Body of pancreas (tissue), 4 donors: ENCODE results near the gene ALOX15B. TPM values are rescaled to one million over a fixed set of nuclear protein-coding genes. Genes with fewer than 3 reads are reported as not detected.
"Not testable (repeated sequence)": the region's sequence is repeated elsewhere in the genome, so short reads cannot be mapped to it uniquely, and the experiment has no call there.

Experiments used
- ATAC-seq: fragments of 150-250 bp; one replicate; pipeline ENCODE4 v1.9.1; 2016
- DNase-seq, 4 donors: peaks; one replicate each; pipeline ENCODE4 v3.0.0-alpha.2; 2019
- H3K27ac ChIP-seq, 4 donors: fragments of 200-600 bp; sonication (generic); 1 replicate in 3 of 4; 2 replicates in 1 of 4; pipeline versions ENCODE4 v1.5.1 to v1.6.1; 2016 to 2019; ENCODE audit warnings: mild to moderate bottlenecking in 1 of 4, mixed read lengths in 1 of 4, moderate library complexity in 1 of 4
- H3K27me3 ChIP-seq, 2 donors: fragments of 200-600 bp; sonication (generic); one replicate each; pipeline ENCODE4 v1.6.0; 2016; ENCODE audit warnings: mild to moderate bottlenecking in 1 of 2
- H3K36me3 ChIP-seq, 2 donors: fragments of 200-600 bp; sonication (generic); replicated peaks in 1 of 2; 2 replicates each; pipeline ENCODE4 v1.5.1; 2016; ENCODE audit warnings: low read depth in 2 of 2; ENCODE audit not compliant: insufficient read depth in 1 of 2
- H3K4me1 ChIP-seq: fragments of 200-600 bp; sonication (generic); one replicate; pipeline ENCODE4 v1.6.0; 2016
- H3K4me3 ChIP-seq, 2 donors: fragments of 200-600 bp; sonication (generic); 1 replicate in 1 of 2; 2 replicates in 1 of 2; pipeline ENCODE4 v1.5.1; 2016 to 2019
- H3K9me3 ChIP-seq, 3 donors: fragments of 200-600 bp; sonication (generic); 1 replicate in 2 of 3; 2 replicates in 1 of 3; pipeline ENCODE4 v1.5.1; 2016
- POLR2A ChIP-seq, 3 donors: fragments of 450-650 bp; IDR thresholded peaks; one replicate each; pipeline ENCODE4 v1.6.1; 2016; ENCODE audit warnings: antibody characterized with exemption in 3 of 3, mild to moderate bottlenecking in 2 of 3
- WGBS, 2 donors: methylation state at CpG; one replicate each; pipeline ENCODE4 v1.1.5; 2017; 5-methylcytosine and 5-hydroxymethylcytosine counted together
- intact Hi-C: fragments of 100-400 bp; cut with DNase I; formaldehyde crosslinking; loops from one replicate; pipeline ENCODE4 v1.15.1; 2023
- total RNA-seq, 2 donors: library from RNA; depleted of rRNA; stranded (reverse); fragments of >200 nt; gene quantifications; one replicate each; pipeline ENCODE4 v1.1.0, GENCODE V29; 2016
- TF ChIP-seq, protein P1 (sequence below), 7 experiments: fragments of 450-650 bp in 4 of 7; fragments of 200-600 bp in 3 of 7; sonication (generic) in 3 of 7; IDR thresholded peaks; one replicate each; pipeline ENCODE4 v1.5.1; 2016 to 2019; ENCODE audit warnings: antibody characterized with exemption in 7 of 7

ALOX15B gene
- total RNA-seq, 2 donors from 2014 or later = 1.3 TPM; not detected in 1

GRCh38 chr17:8020776-8021564 is 17.9 kb upstream of the ALOX15B start:
- WGBS, 2 donors = 86 to 91% methylated on average over 6 to 9 of the region's 9 CpGs
- no peak for TF ChIP-seq POLR2A (IDR thresholded peaks at IDR 0.05)
- Histone ChIP-seq H3K36me3 (no peaks in the 10 kb centered on the region), H3K27ac (no peak overlapping the region), H3K9me3 (no peaks in the 10 kb centered on the region), H3K4me3 (no peak overlapping the region), H3K27me3 (no peaks in the 10 kb centered on the region), H3K4me1 (peaks cover 13% of the 10 kb centered on the region)
- DNase-seq = no peak
- intact Hi-C loops = no loop called here
- ATAC-seq = no peak

GRCh38 chr17:8021565-8022359 is 17.1 kb upstream of the ALOX15B start:
- intact Hi-C loops = no loop called here
- 86 to 90% methylated on average over 12 to 13 of the region's 13 CpGs for WGBS, 2 donors
- Histone ChIP-seq H3K4me3 (no peak overlapping the region), H3K27me3 (no peaks in the 10 kb centered on the region), H3K27ac (no peak overlapping the region), H3K9me3 (no peaks in the 10 kb centered on the region), H3K4me1 (peaks cover 5% of the 10 kb centered on the region), H3K36me3 (no peaks in the 10 kb centered on the region)
- ATAC-seq (no peak), DNase-seq (no peak)
- TF ChIP-seq, protein P1, sequence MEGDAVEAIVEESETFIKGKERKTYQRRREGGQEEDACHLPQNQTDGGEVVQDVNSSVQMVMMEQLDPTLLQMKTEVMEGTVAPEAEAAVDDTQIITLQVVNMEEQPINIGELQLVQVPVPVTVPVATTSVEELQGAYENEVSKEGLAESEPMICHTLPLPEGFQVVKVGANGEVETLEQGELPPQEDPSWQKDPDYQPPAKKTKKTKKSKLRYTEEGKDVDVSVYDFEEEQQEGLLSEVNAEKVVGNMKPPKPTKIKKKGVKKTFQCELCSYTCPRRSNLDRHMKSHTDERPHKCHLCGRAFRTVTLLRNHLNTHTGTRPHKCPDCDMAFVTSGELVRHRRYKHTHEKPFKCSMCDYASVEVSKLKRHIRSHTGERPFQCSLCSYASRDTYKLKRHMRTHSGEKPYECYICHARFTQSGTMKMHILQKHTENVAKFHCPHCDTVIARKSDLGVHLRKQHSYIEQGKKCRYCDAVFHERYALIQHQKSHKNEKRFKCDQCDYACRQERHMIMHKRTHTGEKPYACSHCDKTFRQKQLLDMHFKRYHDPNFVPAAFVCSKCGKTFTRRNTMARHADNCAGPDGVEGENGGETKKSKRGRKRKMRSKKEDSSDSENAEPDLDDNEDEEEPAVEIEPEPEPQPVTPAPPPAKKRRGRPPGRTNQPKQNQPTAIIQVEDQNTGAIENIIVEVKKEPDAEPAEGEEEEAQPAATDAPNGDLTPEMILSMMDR (IDR thresholded peaks at IDR 0.05) = no peak
- no peak for TF ChIP-seq POLR2A (IDR thresholded peaks at IDR 0.05)

DNA sequence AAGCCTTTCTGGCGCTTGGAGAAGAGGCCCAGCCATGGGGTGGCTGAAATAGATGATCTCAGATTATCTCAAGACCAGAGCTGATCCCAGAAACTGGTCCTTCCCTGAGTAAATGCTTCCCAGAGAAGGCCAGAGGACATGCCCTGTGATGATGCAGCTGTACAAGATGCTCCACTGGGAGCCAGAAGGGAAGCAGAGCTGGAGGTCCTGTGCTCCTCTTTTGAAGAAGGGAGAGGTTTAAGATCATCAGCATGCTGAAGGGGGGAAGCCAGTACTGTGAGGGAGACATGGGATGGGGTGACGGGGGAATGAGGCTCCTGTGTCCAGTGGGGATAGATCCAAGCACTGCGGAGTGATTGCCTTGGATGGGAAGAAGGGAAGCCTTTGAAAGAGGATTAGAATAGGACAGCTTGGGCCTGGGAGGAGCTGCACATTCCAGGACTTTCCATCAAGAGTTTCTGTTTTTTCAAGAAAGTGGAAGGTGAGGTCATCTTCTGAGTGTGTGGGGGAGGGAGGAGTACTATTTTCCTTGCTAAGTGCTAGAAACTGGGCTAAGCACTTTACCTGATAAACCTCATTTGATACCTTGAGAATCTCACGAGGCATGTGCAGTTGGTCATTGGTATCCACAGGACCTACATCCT is 16.4 kb upstream of the ALOX15B start:
- intact Hi-C loops = no loop called here
- Histone ChIP-seq H3K36me3 (no peaks in the 10 kb centered on the region), H3K4me1 (no peaks in the 10 kb centered on the region), H3K4me3 (no peak overlapping the region), H3K27me3 (no peaks in the 10 kb centered on the region), H3K27ac (no peak overlapping the region), H3K9me3 (no peaks in the 10 kb centered on the region)
- WGBS, 2 donors = 87 to 88% methylated on average over 4 of the region's 4 CpGs
- no peak for DNase-seq
- ATAC-seq = no peak
- TF ChIP-seq, protein P1 (IDR thresholded peaks at IDR 0.05) = no peak
- TF ChIP-seq POLR2A (IDR thresholded peaks at IDR 0.05) = no peak

DNA sequence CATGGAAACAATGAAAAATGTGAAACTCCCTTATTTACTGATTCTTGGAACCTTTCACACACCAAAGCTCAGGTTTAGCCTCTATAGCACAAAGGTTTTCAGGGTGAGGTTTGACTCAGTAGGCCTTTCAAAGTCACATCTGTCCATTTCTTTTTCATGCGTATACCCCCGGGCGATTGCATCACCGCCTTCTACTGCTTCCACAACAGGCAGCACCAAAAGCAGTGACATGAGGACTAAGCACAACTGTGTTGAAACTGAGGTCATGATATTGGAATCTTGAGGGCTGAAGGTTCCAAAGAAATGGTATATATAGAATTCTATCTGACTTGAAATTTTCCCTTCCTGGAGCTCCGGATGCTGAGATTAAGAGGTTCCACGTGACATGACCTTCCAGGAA is 14.7 kb upstream of the ALOX15B start:
- H3K4me3 ChIP-seq, H3K9me3 ChIP-seq, H3K4me1 ChIP-seq, H3K27ac ChIP-seq, intact Hi-C loops, H3K27me3 ChIP-seq, H3K36me3 ChIP-seq, ATAC-seq, DNase-seq: not testable (repeated sequence)
- WGBS, 2 donors = 77 to 85% methylated on average over 6 of the region's 6 CpGs

DNA sequence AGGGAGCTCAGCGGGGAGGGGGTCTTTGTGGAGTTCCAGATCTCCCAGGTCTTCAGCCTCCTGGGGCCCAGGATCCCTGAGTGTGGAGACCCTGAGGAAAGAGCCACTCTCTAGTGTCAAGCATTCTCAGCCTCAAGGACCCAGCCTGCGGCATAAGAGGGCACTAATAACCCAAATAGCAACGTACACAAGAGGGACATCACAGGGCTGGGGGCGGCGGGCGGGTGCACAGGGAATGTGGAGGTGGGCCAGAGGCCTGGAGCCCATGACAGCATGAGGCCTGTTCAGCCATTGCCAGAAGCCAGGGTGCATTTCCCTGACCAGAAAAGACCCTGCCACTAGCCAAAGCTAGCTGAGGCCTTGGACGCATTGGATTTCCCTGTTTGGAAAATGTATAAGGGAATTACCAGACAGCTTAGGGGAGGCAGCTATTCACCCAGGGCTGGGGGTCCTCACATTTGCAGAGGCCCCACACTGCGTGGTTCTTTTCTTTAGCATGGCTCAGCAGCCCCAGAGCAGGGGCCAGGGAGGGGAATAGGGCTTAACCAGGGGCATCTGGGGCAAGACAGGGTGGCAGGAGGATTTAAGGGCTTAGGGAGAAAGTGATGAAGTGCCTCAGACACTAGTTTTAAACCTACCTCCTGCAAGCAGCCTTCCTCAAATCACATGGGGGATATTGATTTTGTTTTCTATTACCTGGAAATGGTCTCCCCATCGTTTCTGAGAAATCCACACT is 13.5 kb upstream of the ALOX15B start:
- DNase-seq (no peak), ATAC-seq (no peak)
- Histone ChIP-seq H3K4me1 (no peaks in the 10 kb centered on the region), H3K36me3 (no peaks in the 10 kb centered on the region), H3K4me3 (no peak overlapping the region), H3K27ac (no peak overlapping the region), H3K9me3 (no peaks in the 10 kb centered on the region), H3K27me3 (no peaks in the 10 kb centered on the region)
- 70 to 84% methylated on average over 4 to 9 of the region's 9 CpGs for WGBS, 2 donors
- TF ChIP-seq, protein P1 (IDR thresholded peaks at IDR 0.05) = no peak
- no peak for TF ChIP-seq POLR2A (IDR thresholded peaks at IDR 0.05)
- intact Hi-C loops = no loop called here
